Activated gamma-delta T cell (primary cell): ENCODE results near the gene GDPD2.

Experiments used
- DNase-seq: peaks from one replicate; lab custom pipeline; 2025; lab: John Stamatoyannopoulos, UW

The GDPD2 gene

GRCh38 chrX:70476166-70476933 is 53.2 kb downstream of the GDPD2 start:
- no peak for DNase-seq

GRCh38 chrX:70476934-70477733 is 54.0 kb downstream of the GDPD2 start:
- DNase-seq: no peak

- DNase-seq: no peak
Observed at GRCh38 chrX:70477734-70478075, 54.6 kb downstream of the GDPD2 start.

- DNase-seq: no peak
Observed at GRCh38 chrX:70478526-70479245, 55.6 kb downstream of the GDPD2 start.

GRCh38 chrX:70479247-70479921 is 56.3 kb downstream of the GDPD2 start:
- DNase-seq: no peak

- no peak for DNase-seq
Observed at GRCh38 chrX:70479922-70480659, 57.0 kb downstream of the GDPD2 start.

GRCh38 chrX:70480660-70481018 is 57.5 kb downstream of the GDPD2 start:
- no peak for DNase-seq

GRCh38 chrX:70481471-70482270 is 58.6 kb downstream of the GDPD2 start:
- no peak for DNase-seq

- DNase-seq: no peak
Observed at GRCh38 chrX:70482300-70482699, 59.2 kb downstream of the GDPD2 start.
